SU-DHL-6 (cell line): Measurements from ENCODE around the gene RAB14.

Experiments used
- EZH2phosphoT487 ChIP-seq: fragments of 200-600 bp; sonication (generic), shearing (Covaris generic); conservative IDR thresholded peaks from 2 replicates; pipeline ENCODE4 v1.6.1; 2018; ENCODE audit warnings: mild to moderate bottlenecking, antibody characterized with exemption, low read length, moderate library complexity, mixed read lengths
- TF ChIP-seq, protein P1 (sequence below): fragments of 200-600 bp; sonication (generic); IDR thresholded peaks from one replicate; pipeline ENCODE4 v1.5.1; 2017; ENCODE audit warnings: antibody characterized with exemption, mild to moderate bottlenecking, low read length, moderate library complexity; ENCODE audit not compliant: insufficient read depth, poor library complexity, severe bottlenecking

GRCh38 chr9:121150188-121150587 lies 51.5 kb downstream of the RAB14 start:
- TF ChIP-seq, protein P1, sequence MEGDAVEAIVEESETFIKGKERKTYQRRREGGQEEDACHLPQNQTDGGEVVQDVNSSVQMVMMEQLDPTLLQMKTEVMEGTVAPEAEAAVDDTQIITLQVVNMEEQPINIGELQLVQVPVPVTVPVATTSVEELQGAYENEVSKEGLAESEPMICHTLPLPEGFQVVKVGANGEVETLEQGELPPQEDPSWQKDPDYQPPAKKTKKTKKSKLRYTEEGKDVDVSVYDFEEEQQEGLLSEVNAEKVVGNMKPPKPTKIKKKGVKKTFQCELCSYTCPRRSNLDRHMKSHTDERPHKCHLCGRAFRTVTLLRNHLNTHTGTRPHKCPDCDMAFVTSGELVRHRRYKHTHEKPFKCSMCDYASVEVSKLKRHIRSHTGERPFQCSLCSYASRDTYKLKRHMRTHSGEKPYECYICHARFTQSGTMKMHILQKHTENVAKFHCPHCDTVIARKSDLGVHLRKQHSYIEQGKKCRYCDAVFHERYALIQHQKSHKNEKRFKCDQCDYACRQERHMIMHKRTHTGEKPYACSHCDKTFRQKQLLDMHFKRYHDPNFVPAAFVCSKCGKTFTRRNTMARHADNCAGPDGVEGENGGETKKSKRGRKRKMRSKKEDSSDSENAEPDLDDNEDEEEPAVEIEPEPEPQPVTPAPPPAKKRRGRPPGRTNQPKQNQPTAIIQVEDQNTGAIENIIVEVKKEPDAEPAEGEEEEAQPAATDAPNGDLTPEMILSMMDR, result no peak
- TF ChIP-seq EZH2phosphoT487, result no peak
